ENCODE data around the gene LRRN4CL. TPM values are rescaled to one million over a fixed set of nuclear protein-coding genes. Genes with fewer than 3 reads are reported as not detected.

LRRN4CL gene
- total and polyA plus RNA-seq, 9 of the 15 experiments (the other 6 are each of a cell fraction or from before 2014, with no cell fraction given), result 0.03 to 0.11 (median 0.05) TPM; not detected in 4

DNA sequence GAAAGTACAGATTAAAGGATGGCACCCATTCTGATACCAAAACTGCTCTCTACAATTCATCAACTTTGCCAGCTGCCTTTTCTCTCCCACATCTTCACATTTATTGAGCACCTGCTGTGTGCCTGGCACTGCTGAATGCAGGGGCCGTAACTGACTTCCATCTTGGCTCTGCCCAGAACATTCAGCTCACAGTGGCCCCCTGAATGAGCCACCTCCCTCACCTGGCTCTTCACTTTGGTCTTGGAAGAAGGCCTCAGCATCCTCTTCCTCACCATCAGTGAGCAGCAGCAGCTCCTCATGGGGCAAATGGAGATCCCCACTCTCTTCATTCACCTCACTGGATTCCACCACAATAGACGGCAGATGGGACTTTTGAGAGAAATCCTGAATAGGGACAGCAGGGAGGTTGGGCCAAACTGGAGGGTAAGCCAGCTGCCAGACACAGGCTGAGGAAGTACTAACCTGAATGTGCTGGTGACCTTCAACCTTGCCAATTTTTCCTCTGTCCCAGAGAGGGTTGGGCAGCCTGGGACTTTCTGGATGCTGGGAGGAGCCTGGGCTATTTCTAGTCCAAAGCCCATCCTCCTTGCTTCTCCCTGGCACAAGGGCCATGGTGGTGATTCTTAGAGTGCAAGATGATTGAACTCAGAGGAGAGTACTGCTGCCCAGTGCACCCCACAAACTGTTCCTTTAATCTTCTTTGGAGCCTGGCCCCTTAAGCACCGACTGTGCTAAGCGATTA is 19.7 kb downstream of the LRRN4CL start:
- peak overlapping the region; percentile 47 to 94; a peak in 3 of 4 replicates for H3K9ac ChIP-seq (ENCODE audit: insufficient read depth in 1 of 2, low read depth in 2 of 2, low read length in 2 of 2)
- H3K9me1 ChIP-seq (ENCODE audit: control insufficient read depth, insufficient read depth, low read length), result no peaks in the 10 kb centered on the region
- FAIRE-seq (no peak), ATAC-seq (no peak), DNase-seq (ENCODE audit: extremely low read depth in 1 of 4, low spot score in 3 of 4) (peak in 2 of 4 experiments; percentile 5 to 43)
- no TSS peak for BruUV-seq (replicated peaks)
- no peaks in the 10 kb centered on the region for H3K9me3 ChIP-seq (replicated peaks; ENCODE audit: control insufficient read depth, insufficient read depth, low read depth, low read length)
- H4K20me1 ChIP-seq (replicated peaks; ENCODE audit: control insufficient read depth, insufficient read depth, low read length), result peaks cover 7% of the 10 kb centered on the region; the same call in 1 of the 2 replicates
- no peaks in the 10 kb centered on the region for H3K27me3 ChIP-seq (ENCODE audit: control insufficient read depth in 2 of 2, insufficient read depth in 2 of 2, low read length in 2 of 2)
- CTCF ChIA-PET (ENCODE audit: low intra/inter-chr PET ratio), result no interaction called here
- 26% methylated on average over 4 of the region's 4 CpGs for WGBS (ENCODE audit: insufficient coverage, low coverage, missing lambda C conversion rate)
- peaks cover 55% of the 10 kb centered on the region for H3K36me3 ChIP-seq (ENCODE audit: control insufficient read depth, insufficient read depth, low read length)
- H3K4me1 ChIP-seq (replicated peaks in 1 of 2; ENCODE audit: control insufficient read depth in 2 of 2, insufficient read depth in 2 of 2, low read length in 2 of 2), result peaks cover 33 to 61% of the 10 kb centered on the region in 2 experiments; a peak in 4 of 5 replicates
- H2AFZ ChIP-seq (ENCODE audit: low read depth, low read length), result no peak overlapping the region
- in situ Hi-C loops (cut with MboI) (no loop called here), intact Hi-C loops (cut with micrococcal nuclease) (loop anchor here (5.0 kb wide), 2 partner anchors 67 to 173 kb away; partner anchors contain the start of gene MTA2)
- H3K79me2 ChIP-seq (ENCODE audit: control insufficient read depth, insufficient read depth, low read length), result peaks cover 94% of the 10 kb centered on the region
- H3K27ac ChIP-seq (ENCODE audit: extremely low read depth, low read depth, low read length), result peak overlapping the region; percentile 94
- peak overlapping the region; percentile 86 for H3K4me2 ChIP-seq (ENCODE audit: insufficient read depth, low read length)
- peak overlapping the region; percentile 91 for H3K4me3 ChIP-seq
- POLR2A ChIA-PET, result interaction anchor here (0.6 to 8.8 kb wide), 13 partner anchors 11 to 186 kb away, joined by 3 to 161 read pairs (median 5); partner anchors contain the start of genes GANAB, GNG3, HNRNPUL2 and INTS5
- TF ChIP-seq KDM5B (IDR thresholded peaks at IDR 0.05; ENCODE audit: insufficient replicate concordance, low read depth, low read length) (no peak), STAG1 (CRISPR knock-in tag; IDR thresholded peaks at IDR 0.05; ENCODE audit: borderline replicate concordance) (no peak), GABPB1 (CRISPR knock-in tag; IDR thresholded peaks at IDR 0.05) (no peak), HDAC1 (IDR thresholded peaks at IDR 0.05) (no peak), LEF1 (IDR thresholded peaks at IDR 0.05) (0 out of 2 replicates have a peak, but pooled peaks have one; percentile 4), ZNF184 (CRISPR knock-in tag; IDR thresholded peaks at IDR 0.05) (no peak), PHTF2 (CRISPR knock-in tag; IDR thresholded peaks at IDR 0.05) (no peak), NR2C2 (CRISPR knock-in tag; IDR thresholded peaks at IDR 0.05) (no peak), NR2C2 (tag; IDR thresholded peaks at IDR 0.05) (peak; percentile 61; the same call in 1 of the 2 replicates), NFIC (IDR thresholded peaks at IDR 0.05) (no peak), ZNF384 (IDR thresholded peaks at IDR 0.05; ENCODE audit: low read depth, low read length) (peak; percentile 67; the same call in 1 of the 2 replicates), SRSF1 (IDR thresholded peaks at IDR 0.05; ENCODE audit: low read depth, low read length) (no peak), ZNF766 (CRISPR knock-in tag; conservative IDR thresholded peaks at IDR 0.05) (no peak)
- TF ChIP-seq, protein P1, sequence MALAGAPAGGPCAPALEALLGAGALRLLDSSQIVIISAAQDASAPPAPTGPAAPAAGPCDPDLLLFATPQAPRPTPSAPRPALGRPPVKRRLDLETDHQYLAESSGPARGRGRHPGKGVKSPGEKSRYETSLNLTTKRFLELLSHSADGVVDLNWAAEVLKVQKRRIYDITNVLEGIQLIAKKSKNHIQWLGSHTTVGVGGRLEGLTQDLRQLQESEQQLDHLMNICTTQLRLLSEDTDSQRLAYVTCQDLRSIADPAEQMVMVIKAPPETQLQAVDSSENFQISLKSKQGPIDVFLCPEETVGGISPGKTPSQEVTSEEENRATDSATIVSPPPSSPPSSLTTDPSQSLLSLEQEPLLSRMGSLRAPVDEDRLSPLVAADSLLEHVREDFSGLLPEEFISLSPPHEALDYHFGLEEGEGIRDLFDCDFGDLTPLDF (CRISPR knock-in tag; IDR thresholded peaks at IDR 0.05), result peak; percentile 57; the same call in 1 of the 2 replicates
- TF ChIP-seq, protein P2, sequence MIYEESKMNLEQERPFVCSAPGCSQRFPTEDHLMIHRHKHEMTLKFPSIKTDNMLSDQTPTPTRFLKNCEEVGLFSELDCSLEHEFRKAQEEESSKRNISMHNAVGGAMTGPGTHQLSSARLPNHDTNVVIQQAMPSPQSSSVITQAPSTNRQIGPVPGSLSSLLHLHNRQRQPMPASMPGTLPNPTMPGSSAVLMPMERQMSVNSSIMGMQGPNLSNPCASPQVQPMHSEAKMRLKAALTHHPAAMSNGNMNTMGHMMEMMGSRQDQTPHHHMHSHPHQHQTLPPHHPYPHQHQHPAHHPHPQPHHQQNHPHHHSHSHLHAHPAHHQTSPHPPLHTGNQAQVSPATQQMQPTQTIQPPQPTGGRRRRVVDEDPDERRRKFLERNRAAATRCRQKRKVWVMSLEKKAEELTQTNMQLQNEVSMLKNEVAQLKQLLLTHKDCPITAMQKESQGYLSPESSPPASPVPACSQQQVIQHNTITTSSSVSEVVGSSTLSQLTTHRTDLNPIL (CRISPR knock-in tag; IDR thresholded peaks at IDR 0.05), result no peak
- TF ChIP-seq, protein P3, sequence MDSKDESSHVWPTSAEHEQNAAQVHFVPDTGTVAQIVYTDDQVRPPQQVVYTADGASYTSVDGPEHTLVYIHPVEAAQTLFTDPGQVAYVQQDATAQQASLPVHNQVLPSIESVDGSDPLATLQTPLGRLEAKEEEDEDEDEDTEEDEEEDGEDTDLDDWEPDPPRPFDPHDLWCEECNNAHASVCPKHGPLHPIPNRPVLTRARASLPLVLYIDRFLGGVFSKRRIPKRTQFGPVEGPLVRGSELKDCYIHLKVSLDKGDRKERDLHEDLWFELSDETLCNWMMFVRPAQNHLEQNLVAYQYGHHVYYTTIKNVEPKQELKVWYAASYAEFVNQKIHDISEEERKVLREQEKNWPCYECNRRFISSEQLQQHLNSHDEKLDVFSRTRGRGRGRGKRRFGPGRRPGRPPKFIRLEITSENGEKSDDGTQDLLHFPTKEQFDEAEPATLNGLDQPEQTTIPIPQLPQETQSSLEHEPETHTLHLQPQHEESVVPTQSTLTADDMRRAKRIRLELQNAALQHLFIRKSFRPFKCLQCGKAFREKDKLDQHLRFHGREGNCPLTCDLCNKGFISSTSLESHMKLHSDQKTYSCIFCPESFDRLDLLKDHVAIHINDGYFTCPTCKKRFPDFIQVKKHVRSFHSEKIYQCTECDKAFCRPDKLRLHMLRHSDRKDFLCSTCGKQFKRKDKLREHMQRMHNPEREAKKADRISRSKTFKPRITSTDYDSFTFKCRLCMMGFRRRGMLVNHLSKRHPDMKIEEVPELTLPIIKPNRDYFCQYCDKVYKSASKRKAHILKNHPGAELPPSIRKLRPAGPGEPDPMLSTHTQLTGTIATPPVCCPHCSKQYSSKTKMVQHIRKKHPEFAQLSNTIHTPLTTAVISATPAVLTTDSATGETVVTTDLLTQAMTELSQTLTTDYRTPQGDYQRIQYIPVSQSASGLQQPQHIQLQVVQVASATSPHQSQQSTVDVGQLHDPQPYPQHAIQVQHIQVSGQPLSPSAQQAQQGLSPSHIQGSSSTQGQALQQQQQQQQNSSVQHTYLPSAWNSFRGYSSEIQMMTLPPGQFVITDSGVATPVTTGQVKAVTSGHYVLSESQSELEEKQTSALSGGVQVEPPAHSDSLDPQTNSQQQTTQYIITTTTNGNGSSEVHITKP (IDR thresholded peaks at IDR 0.05; ENCODE audit: partially characterized antibody), result peak; percentile 15

Data from K562 (cell line).